GM18868 (cell line): Measurements from ENCODE around the gene EXOSC7.

Experiments
- ATAC-seq: cut with Tn5 transposase; IDR thresholded peaks from one replicate; pipeline ENCODE4 v1.9.1; 2021; ENCODE audit warnings: mild to moderate bottlenecking, moderate library complexity; ENCODE audit not compliant: unreplicated experiment

Gene EXOSC7

GRCh38 chr3:44992555-44993470, 16.8 kb downstream of the EXOSC7 start:
- no peak for ATAC-seq

- ATAC-seq: no peak
These were observed 17.6 kb downstream of the EXOSC7 start for GRCh38 chr3:44993471-44994205.

GRCh38 chr3:44995142-44995770, 19.2 kb downstream of the EXOSC7 start:
- no peak for ATAC-seq

GRCh38 chr3:44996556-44996969, 20.5 kb downstream of the EXOSC7 start:
- no peak for ATAC-seq

GRCh38 chr3:44999782-45000181, 23.7 kb downstream of the EXOSC7 start:
- no peak for ATAC-seq

- ATAC-seq: no peak
These were observed 24.8 kb downstream of the EXOSC7 start for GRCh38 chr3:45000823-45001222.

- ATAC-seq: no peak
These were observed 25.7 kb downstream of the EXOSC7 start for GRCh38 chr3:45001738-45002137.

GRCh38 chr3:45002139-45002660, 26.2 kb downstream of the EXOSC7 start:
- ATAC-seq: no peak

GRCh38 chr3:45002720-45003119, 26.7 kb downstream of the EXOSC7 start:
- no peak for ATAC-seq

- no peak for ATAC-seq
These were observed 27.4 kb downstream of the EXOSC7 start for GRCh38 chr3:45003406-45003805.

GRCh38 chr3:45003859-45004258, 27.8 kb downstream of the EXOSC7 start:
- no peak for ATAC-seq

GRCh38 chr3:45007091-45007490, 31.0 kb downstream of the EXOSC7 start:
- ATAC-seq: no peak

GRCh38 chr3:45008117-45008516, 32.1 kb downstream of the EXOSC7 start:
- no peak for ATAC-seq

GRCh38 chr3:45009868-45010267, 33.8 kb downstream of the EXOSC7 start:
- no peak for ATAC-seq

GRCh38 chr3:45010811-45011333, 34.8 kb downstream of the EXOSC7 start:
- ATAC-seq: no peak

GRCh38 chr3:45011756-45012508, 35.9 kb downstream of the EXOSC7 start:
- peak; percentile 78 for ATAC-seq

GRCh38 chr3:45012577-45012976, 36.5 kb downstream of the EXOSC7 start:
- ATAC-seq: no peak

GRCh38 chr3:45016916-45017315, 40.9 kb downstream of the EXOSC7 start:
- ATAC-seq: no peak

GRCh38 chr3:45017821-45018220, 41.8 kb downstream of the EXOSC7 start:
- no peak for ATAC-seq

- no peak for ATAC-seq
These were observed 44.5 kb downstream of the EXOSC7 start for GRCh38 chr3:45020534-45020933.
